Measurements from ENCODE around the gene RAB7A. TPM values are rescaled to one million over a fixed set of nuclear protein-coding genes. Genes with fewer than 3 reads are reported as not detected.

The RAB7A gene
- total and polyA plus RNA-seq, 4 donors, result 127 to 271 (median 209) TPM

DNA sequence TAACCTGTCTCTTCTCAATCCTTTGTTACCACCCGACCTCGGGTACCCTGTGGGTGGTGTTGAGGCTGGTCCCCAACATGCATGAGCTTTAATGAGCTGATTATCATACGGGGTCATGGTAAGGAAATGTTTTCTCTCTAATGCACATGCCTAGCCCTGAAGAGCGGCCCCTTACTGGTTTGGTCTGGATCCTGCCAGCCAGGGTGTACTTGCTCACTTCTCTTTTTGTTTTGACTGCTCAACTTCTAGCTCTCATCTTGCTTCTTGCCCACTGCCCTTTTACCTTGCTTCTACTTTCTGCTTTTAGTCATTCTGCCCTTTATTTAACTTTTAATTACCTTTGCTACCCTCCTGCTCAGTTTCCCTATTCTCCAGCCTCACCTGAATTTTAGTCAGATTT lies 109.1 kb downstream of the RAB7A start:
- no peak overlapping the region for H3K27ac ChIP-seq (ENCODE audit: low read depth in 1 of 2, low read length in 1 of 2)
- no peak for TF ChIP-seq CTCF (IDR thresholded peaks at IDR 0.05; ENCODE audit: control extremely low read depth, extremely low read depth)
- no peaks in the 10 kb centered on the region for H3K27me3 ChIP-seq (ENCODE audit: control insufficient read depth in 3 of 3, insufficient read depth in 3 of 3, low read length in 2 of 3)
- no peaks in the 10 kb centered on the region for H3K36me3 ChIP-seq (ENCODE audit: control insufficient read depth in 4 of 4, insufficient read depth in 4 of 4, low read length in 4 of 4)
- no peak overlapping the region for H3K9ac ChIP-seq (ENCODE audit: insufficient read depth in 1 of 2, low read length in 2 of 2)
- 92 to 94% methylated on average over 4 of the region's 4 CpGs for WGBS, 2 donors
- no peak overlapping the region for H3K4me3 ChIP-seq
- no peaks in the 10 kb centered on the region for H3K9me3 ChIP-seq (ENCODE audit: control insufficient read depth in 4 of 4, insufficient read depth in 3 of 4, low read length in 3 of 4)
- no peaks in the 10 kb centered on the region for H3K4me1 ChIP-seq (ENCODE audit: control insufficient read depth in 5 of 5, insufficient read depth in 5 of 5, low read length in 5 of 5)
- ATAC-seq (ENCODE audit: insufficient read depth, low FRiP score) (no peak), DNase-seq (no peak)

- no peak for ATAC-seq (ENCODE audit: insufficient read depth, low FRiP score)
- no peak for TF ChIP-seq CTCF (IDR thresholded peaks at IDR 0.05; ENCODE audit: control extremely low read depth, extremely low read depth)
- Histone ChIP-seq H3K9ac (ENCODE audit: insufficient read depth in 1 of 2, low read length in 2 of 2) (no peak overlapping the region), H3K27me3 (ENCODE audit: control insufficient read depth in 3 of 3, insufficient read depth in 3 of 3, low read length in 2 of 3) (no peaks in the 10 kb centered on the region), H3K4me1 (ENCODE audit: control insufficient read depth in 5 of 5, insufficient read depth in 5 of 5, low read length in 5 of 5) (peaks cover 0 to 13% (median 4%) of the 10 kb centered on the region in 5 donors), H3K9me3 (ENCODE audit: control insufficient read depth in 4 of 4, insufficient read depth in 3 of 4, low read length in 3 of 4) (no peaks in the 10 kb centered on the region), H3K4me3 (no peak overlapping the region), H3K27ac (ENCODE audit: low read depth in 1 of 2, low read length in 1 of 2) (no peak overlapping the region), H3K36me3 (ENCODE audit: control insufficient read depth in 4 of 4, insufficient read depth in 4 of 4, low read length in 4 of 4) (no peaks in the 10 kb centered on the region)
- no peak for DNase-seq
- WGBS, 2 donors, result 68 to 85% methylated on average over 10 of the region's 10 CpGs
These were observed 116.2 kb downstream of the RAB7A start for GRCh38 chr3:128841926-128842920.

GRCh38 chr3:128844502-128844901 lies 118.5 kb downstream of the RAB7A start:
- no peak for TF ChIP-seq CTCF (IDR thresholded peaks at IDR 0.05; ENCODE audit: control extremely low read depth, extremely low read depth)
- no peak overlapping the region for H3K4me3 ChIP-seq
- ATAC-seq (ENCODE audit: insufficient read depth, low FRiP score) (no peak), DNase-seq (no peak)
- no peaks in the 10 kb centered on the region for H3K27me3 ChIP-seq (ENCODE audit: control insufficient read depth in 3 of 3, insufficient read depth in 3 of 3, low read length in 2 of 3)
- no peaks in the 10 kb centered on the region for H3K9me3 ChIP-seq (ENCODE audit: control insufficient read depth in 4 of 4, insufficient read depth in 3 of 4, low read length in 3 of 4)
- WGBS, 2 donors, result 94 to 97% methylated on average over 6 of the region's 6 CpGs
- H3K4me1 ChIP-seq (ENCODE audit: control insufficient read depth in 5 of 5, insufficient read depth in 5 of 5, low read length in 5 of 5), result peaks cover 0 to 13% (median 4%) of the 10 kb centered on the region in 5 donors
- no peak overlapping the region for H3K27ac ChIP-seq (ENCODE audit: low read depth in 1 of 2, low read length in 1 of 2)
- H3K36me3 ChIP-seq (ENCODE audit: control insufficient read depth in 4 of 4, insufficient read depth in 4 of 4, low read length in 4 of 4), result no peaks in the 10 kb centered on the region
- H3K9ac ChIP-seq (ENCODE audit: insufficient read depth in 1 of 2, low read length in 2 of 2), result no peak overlapping the region
